OCI-LY3 (cell line): ENCODE measurements around the gene ROBO1.

Source experiments
- CTCF ChIP-seq: fragments of 200-600, 300-600 bp; sonication (generic); IDR thresholded peaks from 2 replicates; pipeline ENCODE4 v1.5.1; 2014; ENCODE audit warnings: antibody characterized with exemption, low read length, low read depth
- EZH2phosphoT487 ChIP-seq: fragments of 200-600 bp; shearing (Covaris generic); IDR thresholded peaks from 2 replicates; pipeline ENCODE4 v1.6.1; 2018; ENCODE audit warnings: antibody characterized with exemption, mixed run types, low read depth

- TF ChIP-seq CTCF (no peak), EZH2phosphoT487 (no peak)
These were observed 889.8 kb downstream of the ROBO1 start for GRCh38 chr3:78878011-78878410.
